OCI-M2 (cell line): ENCODE results near the gene GUCA2B.

Experiments
- DNase-seq: peaks from one replicate; lab custom pipeline; 2025; ENCODE audit not compliant: unreplicated experiment; lab: John Stamatoyannopoulos, UW

The GUCA2B gene

GRCh38 chr1:42165511-42166210 is 12.5 kb downstream of the GUCA2B start:
- no peak for DNase-seq

GRCh38 chr1:42167611-42168390 is 14.6 kb downstream of the GUCA2B start:
- DNase-seq = no peak

GRCh38 chr1:42168391-42168670 is 15.1 kb downstream of the GUCA2B start:
- no peak for DNase-seq

- no peak for DNase-seq
Measured at GRCh38 chr1:42168763-42169162, 15.6 kb downstream of the GUCA2B start.

- DNase-seq = no peak
Measured at GRCh38 chr1:42170779-42171621, 17.8 kb downstream of the GUCA2B start.

GRCh38 chr1:42171679-42172266 is 18.6 kb downstream of the GUCA2B start:
- DNase-seq = no peak

- DNase-seq = no peak
Measured at GRCh38 chr1:42172381-42173133, 19.3 kb downstream of the GUCA2B start.

- DNase-seq = no peak
Measured at GRCh38 chr1:42173155-42173933, 20.1 kb downstream of the GUCA2B start.

- no peak for DNase-seq
Measured at GRCh38 chr1:42173961-42174735, 20.9 kb downstream of the GUCA2B start.

- DNase-seq = no peak
Measured at GRCh38 chr1:42175314-42176054, 22.3 kb downstream of the GUCA2B start.

- DNase-seq = no peak
Measured at GRCh38 chr1:42176902-42177519, 23.8 kb downstream of the GUCA2B start.

GRCh38 chr1:42177541-42177981 is 24.4 kb downstream of the GUCA2B start:
- DNase-seq = no peak

GRCh38 chr1:42178249-42178648 is 25.0 kb downstream of the GUCA2B start:
- DNase-seq = no peak

GRCh38 chr1:42179275-42179674 is 26.1 kb downstream of the GUCA2B start:
- DNase-seq = no peak

- DNase-seq = no peak
Measured at GRCh38 chr1:42179900-42180329, 26.7 kb downstream of the GUCA2B start.

GRCh38 chr1:42181687-42182086 is 28.5 kb downstream of the GUCA2B start:
- no peak for DNase-seq

GRCh38 chr1:42183210-42183956 is 30.2 kb downstream of the GUCA2B start:
- no peak for DNase-seq
